GM10248 (cell line): ENCODE results near the gene ANKS1A.

ENCODE experiments used
- CTCF ChIA-PET: fragments of 300-600 bp; sonication (Branson Sonifier 250); formaldehyde crosslinking; extraction: SDS; loops from one replicate; lab custom pipeline; 2021; ENCODE audit warnings: antibody characterized with exemption; lab: Yijun Ruan, JAX
- POLR2A ChIA-PET: fragments of 350-650 bp; sonication (Branson Sonifier 250); formaldehyde crosslinking; extraction: SDS; loops from one replicate; lab custom pipeline; 2020; ENCODE audit warnings: antibody characterized with exemption; lab: Yijun Ruan, JAX
- DNase-seq: peaks from one replicate; pipeline ENCODE4 v3.0.0; 2012; ENCODE audit errors: extremely low spot score
- TF ChIP-seq, protein P1 (sequence below): IDR thresholded peaks from 2 replicates; pipeline ENCODE4 v1.5.1; 2012; ENCODE audit warnings: mild to moderate bottlenecking, low read depth; ENCODE audit errors: extremely low read depth, missing control alignments, control extremely low read depth

Gene ANKS1A

DNA sequence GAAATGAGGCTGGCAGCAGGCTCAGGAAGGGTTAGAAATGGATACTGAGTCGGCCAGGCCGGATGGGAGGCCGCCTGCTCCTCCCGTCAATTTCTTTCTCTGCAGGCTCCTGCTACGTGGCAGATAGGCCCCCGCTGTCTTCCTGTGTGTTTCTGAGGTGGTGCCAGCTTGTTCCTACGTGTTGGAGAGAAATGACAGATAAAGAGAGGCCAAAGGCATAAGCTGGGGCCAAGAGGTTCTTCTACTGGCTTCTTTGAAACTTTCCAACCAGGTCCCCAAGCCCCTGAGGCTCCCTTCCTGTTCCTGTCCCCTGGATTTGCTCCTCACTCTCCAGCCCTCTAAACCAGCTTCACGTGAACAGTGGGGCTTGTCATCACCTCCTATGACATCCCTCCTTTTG, 175.2 kb downstream of the ANKS1A start:
- TF ChIP-seq, protein P1, sequence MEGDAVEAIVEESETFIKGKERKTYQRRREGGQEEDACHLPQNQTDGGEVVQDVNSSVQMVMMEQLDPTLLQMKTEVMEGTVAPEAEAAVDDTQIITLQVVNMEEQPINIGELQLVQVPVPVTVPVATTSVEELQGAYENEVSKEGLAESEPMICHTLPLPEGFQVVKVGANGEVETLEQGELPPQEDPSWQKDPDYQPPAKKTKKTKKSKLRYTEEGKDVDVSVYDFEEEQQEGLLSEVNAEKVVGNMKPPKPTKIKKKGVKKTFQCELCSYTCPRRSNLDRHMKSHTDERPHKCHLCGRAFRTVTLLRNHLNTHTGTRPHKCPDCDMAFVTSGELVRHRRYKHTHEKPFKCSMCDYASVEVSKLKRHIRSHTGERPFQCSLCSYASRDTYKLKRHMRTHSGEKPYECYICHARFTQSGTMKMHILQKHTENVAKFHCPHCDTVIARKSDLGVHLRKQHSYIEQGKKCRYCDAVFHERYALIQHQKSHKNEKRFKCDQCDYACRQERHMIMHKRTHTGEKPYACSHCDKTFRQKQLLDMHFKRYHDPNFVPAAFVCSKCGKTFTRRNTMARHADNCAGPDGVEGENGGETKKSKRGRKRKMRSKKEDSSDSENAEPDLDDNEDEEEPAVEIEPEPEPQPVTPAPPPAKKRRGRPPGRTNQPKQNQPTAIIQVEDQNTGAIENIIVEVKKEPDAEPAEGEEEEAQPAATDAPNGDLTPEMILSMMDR, result no peak
- ChIA-PET POLR2A (no interaction called here), CTCF (interaction anchor here (1.3 kb wide), 1 partner anchor 38 kb away, joined by 3 read pairs; no protein-coding TSS in a partner anchor)
- no peak for DNase-seq

DNA sequence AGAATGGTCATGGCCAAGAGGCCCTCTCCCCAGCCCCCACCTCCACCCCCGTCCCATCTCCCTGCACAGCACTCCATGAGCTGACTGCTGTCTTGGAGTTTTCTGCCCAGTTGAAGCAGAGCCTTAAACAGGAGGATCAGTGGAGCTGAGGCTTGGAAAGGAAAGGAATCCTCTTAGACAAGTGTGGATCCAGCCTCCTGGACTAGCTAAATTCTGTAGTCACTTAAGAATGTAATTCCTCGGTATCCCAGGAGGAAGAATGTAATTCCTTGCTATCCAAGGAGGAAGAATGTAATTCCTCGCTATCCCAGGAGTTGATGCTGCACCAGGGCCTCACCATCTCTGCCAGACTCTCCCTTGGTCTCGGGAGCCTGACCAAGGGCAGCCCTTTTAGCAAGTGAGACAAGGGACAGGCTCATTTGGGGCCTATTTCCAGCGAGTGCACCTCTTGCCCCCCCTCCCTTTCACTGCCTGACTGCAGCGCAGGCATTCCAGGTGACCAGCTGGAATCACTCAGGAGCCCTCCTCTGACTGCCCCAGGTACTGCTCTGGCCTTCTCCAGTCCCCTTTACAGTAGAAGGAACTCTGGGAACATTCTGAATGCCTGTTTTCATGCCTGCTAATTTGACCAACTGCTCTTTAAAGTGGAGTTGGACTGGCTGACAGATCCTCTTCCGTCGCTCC, 175.8 kb downstream of the ANKS1A start:
- ChIA-PET CTCF (interaction anchor here (1.3 kb wide), 1 partner anchor 39 kb away, joined by 3 read pairs; no protein-coding TSS in a partner anchor), POLR2A (no interaction called here)
- TF ChIP-seq, protein P1, result no peak
- DNase-seq, result no peak

DNA sequence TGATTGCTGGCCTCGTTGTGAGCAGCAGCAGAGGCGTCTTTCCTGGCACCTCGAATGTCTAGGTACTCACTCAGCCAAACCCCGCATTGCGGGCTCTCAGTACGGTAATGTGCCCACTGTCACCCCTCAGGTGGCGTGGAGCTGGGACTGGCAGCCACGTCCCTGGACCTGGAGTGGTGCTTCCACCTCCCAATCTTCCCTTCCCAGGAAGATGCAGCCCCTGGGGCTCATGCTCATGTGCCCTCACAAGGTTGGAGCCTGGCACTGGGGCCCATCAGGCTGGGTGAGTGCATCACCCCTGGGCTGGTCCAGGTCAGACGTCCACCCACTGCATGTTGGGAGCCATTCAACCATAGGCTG, 176.4 kb downstream of the ANKS1A start:
- CTCF ChIA-PET, result no interaction called here
- DNase-seq, result no peak
- POLR2A ChIA-PET, result no interaction called here
- TF ChIP-seq, protein P1, result no peak

DNA sequence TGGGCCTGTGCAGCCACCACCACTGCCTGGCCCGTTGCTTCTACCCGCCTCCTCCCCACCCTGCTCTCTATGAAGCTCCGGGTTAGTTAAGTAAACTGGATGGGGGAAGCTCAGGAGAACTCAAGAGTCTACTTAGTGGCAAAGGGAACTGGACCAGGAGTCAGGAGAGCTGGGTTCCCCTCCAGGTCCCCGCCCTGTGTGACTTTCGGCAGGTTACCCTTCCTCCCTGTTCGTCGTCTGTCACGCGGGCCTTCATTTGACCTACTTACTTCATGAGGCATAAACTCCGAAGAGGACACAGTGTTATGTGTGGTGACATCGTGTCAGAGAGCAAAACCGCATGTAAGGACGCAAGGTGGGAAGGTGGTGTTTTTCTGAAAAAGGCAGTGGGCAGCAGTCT, 176.8 kb downstream of the ANKS1A start:
- CTCF ChIA-PET, result no interaction called here
- no peak for DNase-seq
- TF ChIP-seq, protein P1, result no peak
- POLR2A ChIA-PET, result no interaction called here

DNA sequence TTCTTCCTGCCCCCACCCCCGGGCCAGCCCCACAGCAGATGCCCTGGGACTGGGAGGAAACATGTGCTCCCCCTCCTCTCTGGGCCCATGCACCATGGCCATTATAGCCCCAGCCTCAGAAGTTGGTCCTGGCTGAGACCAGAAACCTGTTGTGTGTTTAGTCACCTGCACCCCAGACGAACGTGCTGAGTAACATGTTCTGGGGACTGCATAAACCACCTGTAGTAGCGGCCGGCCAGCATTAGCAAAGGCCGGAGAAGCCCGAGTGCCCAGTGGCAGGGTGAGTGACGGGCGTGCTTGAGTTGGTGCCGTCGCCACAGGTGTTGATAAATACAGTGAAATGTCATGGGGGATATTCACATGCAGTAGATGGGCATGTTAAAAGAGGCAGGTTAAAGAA, 178.2 kb downstream of the ANKS1A start:
- no peak for DNase-seq
- CTCF ChIA-PET, result interaction anchor here (0.7 to 1.0 kb wide), 2 partner anchors 10 to 13 kb away, joined by 3 read pairs; no protein-coding TSS in a partner anchor
- POLR2A ChIA-PET, result no interaction called here
- TF ChIP-seq, protein P1, result no peak

DNA sequence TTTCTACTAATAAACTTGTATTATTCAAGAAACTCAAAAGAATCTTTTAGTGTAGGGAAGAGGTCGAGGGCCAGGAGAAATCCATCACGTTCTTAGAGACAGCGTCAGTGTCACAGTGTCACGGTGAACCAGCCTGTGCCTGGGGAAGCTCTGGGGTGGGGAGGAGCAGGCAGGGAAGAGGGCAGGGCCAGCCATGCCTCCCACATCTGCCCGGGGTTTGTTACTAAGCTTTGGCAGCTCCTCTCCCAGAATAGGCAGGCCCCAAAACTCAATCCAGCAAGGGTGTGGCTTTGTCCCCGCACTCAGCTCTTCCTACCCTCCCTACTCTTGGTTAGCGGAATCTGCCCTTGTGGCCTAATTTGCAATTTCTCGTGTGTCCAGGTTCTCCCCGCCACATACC, 179.2 kb downstream of the ANKS1A start:
- DNase-seq, result no peak
- TF ChIP-seq, protein P1, result no peak
- CTCF ChIA-PET, result interaction anchor here (0.7 to 1.3 kb wide), 4 partner anchors 9 to 81 kb away, joined by 3 to 4 read pairs (median 3); no protein-coding TSS in a partner anchor
- POLR2A ChIA-PET, result no interaction called here
